Fibroblast of skin of left biceps (primary cell): ENCODE measurements around the gene GCDH.

Source experiments
- DNase-seq, 2 experiments: peaks; one replicate each; pipeline ENCODE4 v3.0.0-alpha.2; 2013; ENCODE audit warnings: low read depth in 2 of 2

Gene GCDH

GRCh38 chr19:12939975-12940423 lies 49.0 kb downstream of the GCDH start:
- DNase-seq = no peak

- DNase-seq = no peak
Observed at GRCh38 chr19:12940897-12941296, 49.9 kb downstream of the GCDH start.

- DNase-seq = no peak
Observed at GRCh38 chr19:12943437-12944044, 52.6 kb downstream of the GCDH start.

- DNase-seq = no peak
Observed at GRCh38 chr19:12944104-12944674, 53.2 kb downstream of the GCDH start.

GRCh38 chr19:12945479-12946091 lies 54.6 kb downstream of the GCDH start, which contains the start of gene RAD23A:
Gene RAD23A (plus strand): TSS chr19:12945862. CDS start chr19:12945949, 87 bp downstream.
- peak; percentile 95 to 96 for DNase-seq

GRCh38 chr19:12946092-12946721 lies 55.2 kb downstream of the GCDH start:
- DNase-seq = peak; percentile 33 to 35

GRCh38 chr19:12946731-12947496 lies 56.0 kb downstream of the GCDH start:
- DNase-seq = no peak

GRCh38 chr19:12947702-12948611 lies 57.0 kb downstream of the GCDH start:
- no peak for DNase-seq

- DNase-seq = no peak
Observed at GRCh38 chr19:12948612-12949362, 57.8 kb downstream of the GCDH start.
